ENCODE data around the gene MYLK2.
"Not testable (repeated sequence)": the region's sequence is repeated elsewhere in the genome, so short reads cannot be mapped to it uniquely, and the experiment has no call there.

The MYLK2 gene

GRCh38 chr20:31824554-31825313 is 5.6 kb downstream of the MYLK2 start:
- no peak for DNase-seq (ENCODE audit: low spot score)
- POLR2A ChIA-PET (ENCODE audit: low non-redundant PET) = no interaction called here

DNA sequence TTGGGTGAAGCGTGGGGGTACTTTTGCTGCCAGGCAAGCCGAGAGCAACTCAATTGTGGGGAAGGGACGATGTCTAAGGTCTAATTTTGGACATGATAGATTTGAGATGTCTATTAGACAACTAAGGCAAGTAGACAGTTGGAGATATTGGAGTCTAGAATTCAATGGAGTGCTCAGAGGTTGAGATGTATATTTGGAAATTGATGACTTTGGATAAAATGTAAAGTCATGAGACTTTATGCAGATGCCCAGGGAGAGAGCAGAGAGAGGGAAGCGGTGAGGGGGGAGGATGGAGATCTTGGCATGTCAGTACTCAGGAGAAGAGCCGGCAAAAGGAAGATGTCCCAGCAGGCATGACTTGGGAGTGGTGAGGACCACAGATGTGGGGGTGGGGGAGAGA is 6.9 kb downstream of the MYLK2 start:
- DNase-seq (ENCODE audit: low spot score) = no peak
- H3K27ac ChIP-seq = no peak overlapping the region
- ChIA-PET POLR2A (ENCODE audit: low non-redundant PET) (no interaction called here), CTCF (interaction anchor here (1.5 to 2.1 kb wide), 2 partner anchors 12 to 206 kb away, joined by 5 to 7 read pairs; no protein-coding TSS in a partner anchor)
- no peak for TF ChIP-seq CTCF (conservative IDR thresholded peaks at IDR 0.05; ENCODE audit: low read depth)

More at GRCh38 chr20:31824554-31825313, 5.6 kb downstream of the MYLK2 start:
- CTCF ChIA-PET = interaction anchor here (0.6 to 5.1 kb wide), 11 partner anchors 17 to 267 kb away, joined by 3 to 81 read pairs (median 8); partner anchors contain the start of genes FOXS1 and PDRG1
- TF ChIP-seq CTCF (conservative IDR thresholded peaks at IDR 0.05; ENCODE audit: low read depth) = no peak
- no peak overlapping the region for H3K27ac ChIP-seq

DNA sequence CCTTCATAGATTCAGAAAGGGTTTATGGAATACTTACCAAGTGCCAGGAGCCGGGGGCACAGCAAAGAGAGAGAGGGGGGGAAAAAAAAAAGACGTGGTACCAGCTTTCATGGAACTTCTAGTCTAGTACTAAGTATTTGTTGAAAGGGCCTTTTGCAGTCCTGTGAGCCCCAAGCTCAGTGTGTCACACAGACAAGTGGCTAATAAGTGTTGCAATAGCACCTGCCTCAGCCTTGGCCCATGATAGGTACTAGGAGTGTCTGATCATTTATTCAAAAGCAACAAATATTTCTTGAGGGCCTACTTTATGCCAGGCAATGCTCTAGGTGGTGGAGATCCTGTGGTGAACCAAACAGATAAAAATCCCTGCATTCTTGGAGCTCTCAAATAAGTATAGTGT is 7.9 kb downstream of the MYLK2 start:
- no peak for DNase-seq (ENCODE audit: low spot score)
- TF ChIP-seq CTCF (conservative IDR thresholded peaks at IDR 0.05; ENCODE audit: low read depth) = no peak
- ChIA-PET CTCF (interaction anchor here (0.6 to 2.1 kb wide), 6 partner anchors 10 to 906 kb away, joined by 3 to 10 read pairs (median 4); no protein-coding TSS in a partner anchor), POLR2A (ENCODE audit: low non-redundant PET) (no interaction called here)
- no peak overlapping the region for H3K27ac ChIP-seq

DNA sequence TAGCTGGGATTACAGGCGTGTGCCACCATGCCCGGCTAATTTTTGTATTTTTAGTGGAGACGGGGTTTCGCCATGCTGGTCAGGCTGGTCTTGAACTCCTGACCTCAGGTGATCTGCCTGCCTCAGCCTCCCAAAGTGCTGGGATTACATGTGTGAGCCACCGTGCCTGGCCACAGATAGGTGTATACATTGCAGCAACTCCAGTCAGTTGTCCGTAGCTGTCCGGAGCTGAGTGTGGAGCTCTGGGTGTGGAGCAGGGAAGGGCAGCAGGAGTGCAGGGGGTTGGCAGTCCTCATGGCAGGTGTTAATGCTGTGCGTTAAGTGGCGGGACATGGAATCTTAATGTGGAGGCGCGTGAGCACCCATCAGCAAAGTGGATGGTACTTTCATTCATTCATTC is 8.9 kb downstream of the MYLK2 start:
- DNase-seq (ENCODE audit: low spot score); POLR2A ChIA-PET (ENCODE audit: low non-redundant PET); H3K27ac ChIP-seq: not testable (repeated sequence)
- CTCF ChIA-PET = interaction anchor here (0.6 to 2.1 kb wide), 3 partner anchors 18 to 204 kb away, joined by 3 to 7 read pairs (median 3); no protein-coding TSS in a partner anchor

DNA sequence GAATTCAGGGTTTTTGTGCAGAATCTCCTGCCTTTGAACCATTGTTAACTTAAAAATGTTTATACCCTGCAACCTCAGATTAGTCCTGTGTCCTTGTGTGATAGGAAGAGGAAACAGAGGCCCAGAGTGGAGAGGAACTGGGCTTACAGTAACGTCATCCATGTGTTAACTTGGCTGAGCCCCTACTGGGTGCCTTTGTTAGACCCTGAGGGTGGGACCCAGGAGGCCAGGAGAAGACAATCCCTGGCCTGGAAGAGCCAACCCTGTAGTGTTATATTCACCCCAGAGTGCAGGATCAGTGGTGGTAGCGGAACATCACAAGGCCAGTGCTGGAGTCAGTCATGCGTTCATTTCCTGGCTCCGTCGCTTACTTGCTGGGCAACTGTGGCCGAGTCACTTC is 10.6 kb downstream of the MYLK2 start:
- CTCF ChIA-PET = interaction anchor here (0.9 to 1.2 kb wide), 2 partner anchors 17 to 201 kb away, joined by 4 read pairs; no protein-coding TSS in a partner anchor
- no peak for TF ChIP-seq CTCF (conservative IDR thresholded peaks at IDR 0.05; ENCODE audit: low read depth)
- DNase-seq (ENCODE audit: low spot score) = no peak
- H3K27ac ChIP-seq = no peak overlapping the region
- POLR2A ChIA-PET (ENCODE audit: low non-redundant PET) = no interaction called here

GRCh38 chr20:31830406-31830981 is 11.3 kb downstream of the MYLK2 start:
- CTCF ChIA-PET = interaction anchor here (0.5 to 1.4 kb wide), 5 partner anchors 10 to 201 kb away, joined by 3 to 7 read pairs (median 4); no protein-coding TSS in a partner anchor

More at GRCh38 chr20:31830406-31830981, 11.3 kb downstream of the MYLK2 start:
- DNase-seq (ENCODE audit: low spot score) = no peak
- POLR2A ChIA-PET (ENCODE audit: low non-redundant PET) = no interaction called here
- TF ChIP-seq CTCF (conservative IDR thresholded peaks at IDR 0.05; ENCODE audit: low read depth) = no peak
- no peak overlapping the region for H3K27ac ChIP-seq
